Parathyroid adenoma (tissue), 2 donors: ENCODE results near the gene TM6SF1.
"Not testable (repeated sequence)": the region's sequence is repeated elsewhere in the genome, so short reads cannot be mapped to it uniquely, and the experiment has no call there.

Experiments
- H2AFZ ChIP-seq: fragments of 300-600 bp; sonication (generic); one replicate; pipeline ENCODE4 v1.7.0; 2017; ENCODE audit warnings: antibody characterized with exemption, mild to moderate bottlenecking
- H3K27ac ChIP-seq: fragments of 300-600 bp; sonication (generic); one replicate; pipeline ENCODE4 v1.7.0; 2017
- H3K27me3 ChIP-seq: fragments of 300-600 bp; sonication (generic); one replicate; pipeline ENCODE4 v1.7.0; 2017; ENCODE audit warnings: low read length; ENCODE audit not compliant: control insufficient read depth, insufficient read depth
- H3K36me3 ChIP-seq: fragments of 300-600 bp; sonication (generic); one replicate; pipeline ENCODE4 v1.7.0; 2017; ENCODE audit warnings: low read length; ENCODE audit not compliant: control insufficient read depth, insufficient read depth
- H3K4me1 ChIP-seq: fragments of 300-600 bp; sonication (generic); one replicate; pipeline ENCODE4 v1.7.0; 2017; ENCODE audit warnings: control low read depth
- H3K4me2 ChIP-seq: fragments of 300-600 bp; sonication (generic); one replicate; pipeline ENCODE4 v1.7.0; 2017; ENCODE audit warnings: low read length
- H3K4me3 ChIP-seq: fragments of 300-600 bp; sonication (generic); one replicate; pipeline ENCODE4 v1.7.0; 2017; ENCODE audit warnings: low read depth, low read length
- H3K79me2 ChIP-seq: fragments of 300-600 bp; sonication (generic); one replicate; pipeline ENCODE4 v1.7.0; 2017; ENCODE audit warnings: control low read depth
- H3K9ac ChIP-seq: fragments of 300-600 bp; sonication (generic); one replicate; pipeline ENCODE4 v1.7.0; 2017; ENCODE audit warnings: mild to moderate bottlenecking
- H3K9me3 ChIP-seq: fragments of 300-600 bp; sonication (generic); one replicate; pipeline ENCODE4 v1.7.0; 2017; ENCODE audit warnings: low read length; ENCODE audit not compliant: control insufficient read depth
- CTCF ChIP-seq: fragments of 300-600 bp; sonication (generic); IDR thresholded peaks from one replicate; pipeline ENCODE4 v1.7.0; 2017; ENCODE audit warnings: antibody characterized with exemption, mild to moderate bottlenecking
- donor health status: primary hyperparathyroidism.

TM6SF1 gene

DNA sequence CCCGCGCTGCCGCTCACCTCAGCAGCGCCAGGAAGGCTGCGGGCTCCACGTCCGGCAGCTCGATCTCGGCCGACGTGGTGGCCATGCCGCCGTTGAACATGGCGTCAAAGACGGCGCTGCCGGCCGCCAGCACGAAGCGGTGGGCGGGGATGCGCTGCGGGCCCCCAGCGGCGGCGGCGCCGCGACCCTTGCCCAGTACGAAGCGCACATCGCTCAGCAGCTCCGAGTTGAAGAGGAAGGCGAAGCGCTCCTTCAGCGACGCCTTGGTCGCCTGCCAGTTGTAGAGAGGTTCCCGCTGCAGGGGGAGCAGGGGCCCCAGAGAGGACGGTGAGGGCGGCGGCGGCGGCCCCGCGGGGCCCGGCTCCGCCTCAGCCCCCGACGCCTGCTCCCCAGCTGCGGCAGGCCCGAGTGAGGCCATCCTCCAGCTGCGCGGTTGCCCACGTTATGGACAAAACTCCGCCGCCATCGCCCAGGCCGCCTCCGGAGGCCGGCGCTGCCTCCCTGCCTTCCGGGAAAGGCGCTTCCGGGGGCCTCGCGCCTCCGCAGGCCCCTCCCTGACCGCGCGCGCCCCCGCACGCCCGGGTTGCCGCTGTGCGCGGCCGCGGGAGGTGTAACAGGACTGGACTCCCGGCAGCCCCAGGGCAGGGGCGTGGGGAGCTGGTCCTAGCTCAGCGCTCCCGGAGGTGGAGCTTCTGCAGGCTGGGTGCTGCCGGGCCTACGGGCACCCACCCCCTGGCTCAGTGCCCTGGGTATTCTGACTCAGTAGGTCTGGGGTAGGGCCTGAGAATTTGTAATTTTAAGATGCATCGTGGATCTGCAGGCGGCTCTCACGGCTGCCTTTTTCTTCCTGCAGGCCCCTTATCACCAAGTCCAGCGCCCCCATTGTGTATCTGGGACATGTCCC is 40.5 kb upstream of the TM6SF1 start, which contains the start of gene BTBD1:
Gene BTBD1 (minus strand): TSS at position 519 of the 904 bp plus-strand sequence. CDS start 101 bp downstream, at position 418.
- H3K9me3 ChIP-seq = no peaks in the 10 kb centered on the region
- H3K9ac ChIP-seq = peak within 1 kb of the TSS; percentile 80
- TF ChIP-seq CTCF = peak; percentile 5
- peak within 1 kb of the TSS; percentile 92 for H3K27ac ChIP-seq
- H3K4me1 ChIP-seq = peaks cover 13% of the 10 kb centered on the region
- no peaks in the 10 kb centered on the region for H3K36me3 ChIP-seq
- peak within 1 kb of the TSS; percentile 64 for H3K4me2 ChIP-seq
- peaks cover 23% of the 10 kb centered on the region for H3K79me2 ChIP-seq
- no peaks in the 10 kb centered on the region for H3K27me3 ChIP-seq
- H3K4me3 ChIP-seq = peak within 1 kb of the TSS; percentile 86
- peak within 1 kb of the TSS; percentile 89 for H2AFZ ChIP-seq

DNA sequence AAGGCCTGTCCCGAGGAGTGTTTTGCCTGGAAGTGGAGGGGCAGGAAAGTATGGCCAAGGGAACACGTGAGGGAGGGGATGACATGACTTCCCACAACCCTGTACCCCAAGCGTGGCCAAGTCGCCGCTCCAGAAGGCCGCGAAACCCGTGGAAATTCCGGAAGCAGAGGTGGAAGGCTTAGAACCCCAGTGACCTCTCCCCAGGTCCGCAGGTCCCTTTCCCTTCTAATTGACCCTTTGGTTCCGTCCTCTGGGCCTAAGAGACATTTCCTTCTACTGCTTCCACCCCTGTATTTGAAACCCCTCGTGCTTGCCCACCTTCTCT is 39.8 kb upstream of the TM6SF1 start:
- H3K4me3 ChIP-seq = peak overlapping the region; percentile 86
- H3K9me3 ChIP-seq = no peaks in the 10 kb centered on the region
- H3K79me2 ChIP-seq = peaks cover 23% of the 10 kb centered on the region
- no peak for TF ChIP-seq CTCF
- H3K36me3 ChIP-seq = no peaks in the 10 kb centered on the region
- H3K27ac ChIP-seq = peak overlapping the region; percentile 92
- no peaks in the 10 kb centered on the region for H3K27me3 ChIP-seq
- peak overlapping the region; percentile 89 for H2AFZ ChIP-seq
- H3K4me2 ChIP-seq = peak overlapping the region; percentile 64
- H3K4me1 ChIP-seq = peaks cover 9% of the 10 kb centered on the region
- H3K9ac ChIP-seq = no peak overlapping the region

- Histone ChIP-seq H3K4me2 (no peak overlapping the region), H3K27ac (peak overlapping the region; percentile 92), H3K4me3 (no peak overlapping the region), H3K9ac (no peak overlapping the region), H3K79me2 (peaks cover 23% of the 10 kb centered on the region), H2AFZ (peak overlapping the region; percentile 89), H3K9me3 (no peaks in the 10 kb centered on the region), H3K4me1 (peaks cover 7% of the 10 kb centered on the region), H3K36me3 (no peaks in the 10 kb centered on the region), H3K27me3 (no peaks in the 10 kb centered on the region)
- TF ChIP-seq CTCF = no peak
Measured at GRCh38 chr15:83068054-83068453, 39.4 kb upstream of the TM6SF1 start.

- H3K27ac ChIP-seq, H3K4me3 ChIP-seq, H3K9me3 ChIP-seq, H3K27me3 ChIP-seq, H3K9ac ChIP-seq, H3K4me2 ChIP-seq, H3K4me1 ChIP-seq, H2AFZ ChIP-seq, H3K36me3 ChIP-seq: not testable (repeated sequence)
- H3K79me2 ChIP-seq = peaks cover 18% of the 10 kb centered on the region
Measured at GRCh38 chr15:83069211-83069642, 38.2 kb upstream of the TM6SF1 start.

- Histone ChIP-seq H3K27me3 (no peaks in the 10 kb centered on the region), H2AFZ (no peak overlapping the region), H3K9me3 (no peaks in the 10 kb centered on the region), H3K4me3 (no peak overlapping the region), H3K79me2 (no peaks in the 10 kb centered on the region), H3K4me1 (no peaks in the 10 kb centered on the region), H3K9ac (no peak overlapping the region), H3K27ac (no peak overlapping the region), H3K4me2 (no peak overlapping the region), H3K36me3 (no peaks in the 10 kb centered on the region)
- TF ChIP-seq CTCF = no peak
Measured at GRCh38 chr15:83077491-83078230, 29.8 kb upstream of the TM6SF1 start.
